Measurements from ENCODE around the gene ARL11. TPM values are rescaled to one million over a fixed set of nuclear protein-coding genes. Genes with fewer than 3 reads are reported as not detected.

ARL11 gene
- total and polyA plus RNA-seq, 2 of the 4 experiments (the other 2 are of a cell fraction) = not detected

GRCh38 chr13:49679246-49679645, 50.9 kb downstream of the ARL11 start:
- intact Hi-C loops (cut with micrococcal nuclease) = loop anchor here (10.0 kb wide), 1 partner anchor 836 kb away; no protein-coding TSS in a partner anchor
- H3K79me1 ChIP-seq (ENCODE audit: low read depth in 1 of 2, low read length in 2 of 2) = peaks cover 24 to 56% of the 10 kb centered on the region in 2 experiments
- TF ChIP-seq CHD1 (IDR thresholded peaks at IDR 0.05; ENCODE audit: low read depth, low read length) = no peak
- TF ChIP-seq RAD21 (IDR thresholded peaks at IDR 0.05; ENCODE audit: low read length) = peak; percentile 17; the same call in 1 of the 2 replicates
- TF ChIP-seq CTCF (conservative IDR thresholded peaks at IDR 0.05; ENCODE audit: low read depth, low read length) = peak; percentile 22; the same call in 1 of the 2 replicates
- no peak for TF ChIP-seq MAZ (IDR thresholded peaks at IDR 0.05; ENCODE audit: borderline replicate concordance, low read depth, low read length)
- no peak for TF ChIP-seq POLR2A (IDR thresholded peaks at IDR 0.05; ENCODE audit: low read depth, low read length)
- TF ChIP-seq CEBPB (IDR thresholded peaks at IDR 0.05; ENCODE audit: low read depth, low read length) = no peak
- 0 out of 2 replicates have a peak, but pooled peaks have one; percentile 10 for TF ChIP-seq SMC3 (IDR thresholded peaks at IDR 0.05; ENCODE audit: low read depth, low read length)
- no peak for TF ChIP-seq NFE2L2 (IDR thresholded peaks at IDR 0.05; ENCODE audit: low read depth, low read length)
- H3K27ac ChIP-seq (ENCODE audit: insufficient read depth, low read length) = no peak overlapping the region
- H3K27me3 ChIP-seq (ENCODE audit: control insufficient read depth, insufficient read depth, low read length) = no peaks in the 10 kb centered on the region
- no peak overlapping the region for H3K18ac ChIP-seq (ENCODE audit: low read depth, low read length)
- H2BK5ac ChIP-seq (ENCODE audit: low read depth, low read length, poor library complexity, severe bottlenecking) = no peak overlapping the region
- no peak overlapping the region for H3K4ac ChIP-seq (ENCODE audit: low read depth, low read length)
- dilution Hi-C loops (cut with HindIII; ENCODE audit: low sequenced_read_pairs, unreplicated experiment) = no loop called here
- no peak overlapping the region for H2AK5ac ChIP-seq (ENCODE audit: low read depth, low read length)
- peak; percentile 59; the same call in 1 of the 2 replicates for ATAC-seq (ENCODE audit: low read depth)
- no peak overlapping the region for H3K9ac ChIP-seq (ENCODE audit: low read depth, low read length)
- H2BK20ac ChIP-seq (ENCODE audit: low read depth, low read length) = no peak overlapping the region
- H2BK15ac ChIP-seq (ENCODE audit: low read depth, low read length) = no peak overlapping the region
- in situ Hi-C loops (cut with MboI; ENCODE audit: low sequenced_read_pairs) = loop anchor here (10.0 kb wide), 2 partner anchors 846 to 1126 kb away; no protein-coding TSS in a partner anchor
- no peak overlapping the region for H2AFZ ChIP-seq (replicated peaks; ENCODE audit: low read length, poor library complexity)
- ChIA-PET CTCF (interaction anchor here (1.5 kb wide), 1 partner anchor 9 kb away, joined by 6 read pairs; no protein-coding TSS in a partner anchor), POLR2A (ENCODE audit: unreplicated experiment) (interaction anchor here (1.1 kb wide), 1 partner anchor 12 kb away, joined by 4 read pairs; the partner anchor contains the start of gene EBPL)
- peaks cover 4% of the 10 kb centered on the region for H3K4me1 ChIP-seq (ENCODE audit: control insufficient read depth, insufficient read depth, low read length)
- no peak overlapping the region for H3K56ac ChIP-seq (ENCODE audit: extremely low read depth, insufficient read depth, low read length)
- BruUV-seq (replicated peaks) = no TSS peak
- H3K36me3 ChIP-seq (ENCODE audit: control insufficient read depth, insufficient read depth, low read length) = peaks cover 2% of the 10 kb centered on the region
- no peak overlapping the region for H3K14ac ChIP-seq (replicated peaks; ENCODE audit: low read depth, low read length)
- no peak overlapping the region for H3K4me2 ChIP-seq (ENCODE audit: low read depth, low read length)
- no peak overlapping the region for H3K4me3 ChIP-seq (ENCODE audit: insufficient read depth, low read depth, low read length)
- no peak overlapping the region for H2AK9ac ChIP-seq (replicated peaks; ENCODE audit: low read depth, low read length, poor library complexity)
- H4K8ac ChIP-seq (ENCODE audit: low read depth in 2 of 2, low read length in 2 of 2) = no peak overlapping the region
- DNase-seq = peak; percentile 35
- H3K9me3 ChIP-seq (ENCODE audit: control insufficient read depth, insufficient read depth, low read length) = no peaks in the 10 kb centered on the region
- H3K9me1 ChIP-seq (ENCODE audit: insufficient read depth, low read length) = peaks cover 6% of the 10 kb centered on the region
- WGBS, 2 experiments (ENCODE audit: extremely low coverage in 2 of 2, insufficient read length in 1 of 2) = no CpG with 5 or more reads among the region's 3 CpGs
- H2BK120ac ChIP-seq (ENCODE audit: low read depth, low read length) = no peak overlapping the region
- no peak overlapping the region for H4K91ac ChIP-seq (ENCODE audit: insufficient read depth, low read depth, low read length)
- H4K20me1 ChIP-seq (ENCODE audit: insufficient read depth, low read length) = peaks cover 11% of the 10 kb centered on the region; the same call in 1 of the 2 replicates
- no peak overlapping the region for H4K5ac ChIP-seq (ENCODE audit: low read depth, low read length)
- H3K23ac ChIP-seq (ENCODE audit: low read depth, low read length) = no peak overlapping the region
